Uterus (tissue), 2 donors: Measurements from ENCODE around the gene PDE1C.

ENCODE experiments used
- CTCF ChIP-seq, 4 experiments: fragments of 200-600 bp in 2 of 4; fragments of 450-650 bp in 2 of 4; sonication (generic) in 2 of 4; IDR thresholded peaks; one replicate each; pipeline ENCODE4 v1.5.1; 2016 to 2019; ENCODE audit warnings: antibody characterized with exemption in 4 of 4, mild to moderate bottlenecking in 2 of 4, moderate library complexity in 1 of 4
- POLR2A ChIP-seq, 2 donors: fragments of 450-650 bp; IDR thresholded peaks; one replicate each; pipeline ENCODE4 v1.6.1; 2016; ENCODE audit warnings: antibody characterized with exemption in 2 of 2, mild to moderate bottlenecking in 1 of 2, moderate library complexity in 1 of 2

DNA sequence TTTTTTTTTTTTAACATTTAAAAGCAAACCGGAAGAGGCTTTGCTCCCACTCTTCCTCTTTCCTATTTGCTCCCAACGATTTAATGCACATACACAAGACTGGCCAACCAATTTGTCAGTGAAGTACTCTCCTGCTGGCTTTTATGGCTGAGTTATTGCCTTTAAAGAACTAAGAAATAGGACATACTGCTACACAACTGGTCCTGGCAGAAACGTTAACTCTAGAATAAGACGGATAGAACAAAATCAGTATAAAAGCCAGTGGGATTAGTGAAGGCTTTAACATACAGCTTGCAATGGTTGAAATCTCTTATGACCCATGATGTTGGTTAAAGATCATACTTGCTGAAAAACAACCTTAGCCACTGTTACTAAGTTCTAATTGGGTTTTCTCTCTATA lies 47.2 kb downstream of the PDE1C start:
- TF ChIP-seq CTCF (IDR thresholded peaks at IDR 0.05) (no peak), POLR2A (IDR thresholded peaks at IDR 0.05) (no peak)
